Measurements from ENCODE around the gene ST6GALNAC1.
A peak's percentile ranks its signal among the peaks of the same experiment; 100 is the strongest.

The ST6GALNAC1 gene

GRCh38 chr17:76675648-76676047, 32.1 kb upstream of the ST6GALNAC1 start:
- DNase-seq (ENCODE audit: low read depth) = no peak

DNA sequence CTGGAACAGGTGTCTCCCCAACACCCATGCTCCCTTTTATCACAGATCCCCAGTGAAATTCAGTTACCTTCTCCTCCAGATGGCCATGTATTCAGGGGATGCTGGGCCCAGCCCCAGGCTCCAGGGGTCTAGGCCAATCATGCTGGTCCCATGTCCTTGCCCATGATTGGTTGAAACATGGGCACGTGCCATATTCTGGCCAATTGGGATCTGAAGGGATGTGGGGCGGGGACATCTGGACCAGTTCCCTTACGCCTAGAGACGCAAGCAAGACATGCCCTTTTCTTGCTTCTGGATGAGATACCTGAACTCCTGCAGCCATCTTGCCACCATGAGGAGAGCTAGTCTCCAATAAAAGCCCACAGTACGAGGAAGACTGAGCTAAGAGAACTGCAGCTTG, 31.0 kb upstream of the ST6GALNAC1 start:
- DNase-seq (ENCODE audit: low read depth) = no peak

DNA sequence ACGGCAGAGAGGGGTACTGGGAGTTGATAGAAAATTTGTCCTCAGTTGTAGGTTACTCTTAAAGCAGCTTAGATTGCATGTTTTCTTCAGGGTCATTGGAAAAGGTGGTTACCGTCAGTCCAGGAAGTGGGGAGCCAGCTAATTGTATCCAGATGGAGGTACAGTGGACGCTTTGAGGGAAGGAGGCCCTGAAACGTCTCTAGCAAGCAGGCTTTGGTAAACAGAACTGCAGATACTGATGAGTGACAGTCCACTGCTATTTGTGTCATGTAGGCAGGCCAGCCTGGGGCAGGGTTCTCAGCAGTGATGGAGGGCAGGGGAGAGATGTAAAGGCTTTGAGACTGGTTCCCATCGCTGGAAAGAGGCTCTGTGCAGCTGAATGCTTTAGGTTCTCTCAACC, 30.2 kb upstream of the ST6GALNAC1 start:
- DNase-seq (ENCODE audit: low read depth) = no peak

- no peak for DNase-seq (ENCODE audit: low read depth)
These were observed 29.3 kb upstream of the ST6GALNAC1 start for GRCh38 chr17:76672892-76673291.

GRCh38 chr17:76672270-76672851, 28.8 kb upstream of the ST6GALNAC1 start:
- no peak for DNase-seq (ENCODE audit: low read depth)

DNA sequence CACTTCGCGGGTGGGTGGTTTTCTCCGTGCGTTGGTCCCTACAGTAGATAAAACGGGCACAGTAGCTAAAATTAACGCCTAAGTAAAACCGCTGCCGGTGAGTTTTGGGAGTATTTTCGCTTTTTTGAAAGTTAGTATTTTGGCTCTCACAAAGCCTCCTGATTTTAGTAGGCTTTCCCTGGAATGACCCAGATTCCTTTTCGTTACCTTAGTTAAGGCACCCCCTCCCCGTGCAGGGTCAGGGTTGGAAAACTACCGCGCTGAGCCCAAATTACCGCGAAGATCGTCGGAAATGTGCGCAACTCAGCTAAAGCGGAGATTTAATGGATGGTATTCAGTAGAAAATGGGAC, 28.3 kb upstream of the ST6GALNAC1 start:
- DNase-seq (ENCODE audit: low read depth) = no peak

DNA sequence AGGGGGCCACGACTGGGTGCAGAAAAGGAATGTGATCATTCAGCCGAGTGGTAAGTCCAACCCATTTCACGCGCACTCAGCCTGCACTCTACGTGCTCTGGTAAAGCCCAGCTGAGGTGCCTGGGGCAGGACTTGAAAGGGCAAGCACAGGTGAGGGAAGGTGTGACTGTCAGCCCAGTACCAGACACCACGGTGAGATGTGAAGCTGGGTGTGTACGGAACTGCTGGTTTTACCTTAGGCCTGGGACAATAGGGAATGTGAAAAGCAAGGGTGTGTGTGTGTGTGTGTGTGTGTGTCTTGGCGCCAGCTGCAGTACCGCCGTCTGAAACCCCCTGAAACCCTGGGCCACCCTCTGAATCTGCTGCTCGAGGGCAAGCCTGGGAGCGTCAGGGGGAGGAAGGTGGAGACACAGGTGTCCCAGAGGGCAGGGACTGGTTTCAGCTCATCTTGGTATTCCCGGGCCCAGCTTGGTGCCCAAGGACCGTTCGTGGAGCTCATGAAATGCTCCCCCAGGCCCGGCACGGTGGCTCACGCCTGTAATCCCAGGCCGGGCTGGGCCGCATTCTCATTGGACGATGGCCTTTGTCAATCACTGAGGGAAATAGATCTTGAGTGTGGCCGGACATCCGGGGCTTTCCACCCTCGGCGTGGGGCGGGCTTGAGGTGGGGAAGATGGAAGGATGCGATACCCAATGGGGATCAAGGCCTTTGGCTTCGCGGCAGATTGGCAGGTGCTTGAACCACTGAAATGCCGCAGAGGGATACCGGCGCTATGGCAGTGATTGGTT, 27.8 kb upstream of the ST6GALNAC1 start:
- DNase-seq (ENCODE audit: low read depth) = peak; percentile 95

GRCh38 chr17:76670718-76671122, 27.2 kb upstream of the ST6GALNAC1 start:
- no peak for DNase-seq (ENCODE audit: low read depth)

- no peak for DNase-seq (ENCODE audit: low read depth)
These were observed 26.6 kb upstream of the ST6GALNAC1 start for GRCh38 chr17:76670020-76670717.

GRCh38 chr17:76667786-76668453, 24.4 kb upstream of the ST6GALNAC1 start:
- no peak for DNase-seq (ENCODE audit: low read depth)

GRCh38 chr17:76667491-76667755, 23.9 kb upstream of the ST6GALNAC1 start:
- no peak for DNase-seq (ENCODE audit: low read depth)

DNA sequence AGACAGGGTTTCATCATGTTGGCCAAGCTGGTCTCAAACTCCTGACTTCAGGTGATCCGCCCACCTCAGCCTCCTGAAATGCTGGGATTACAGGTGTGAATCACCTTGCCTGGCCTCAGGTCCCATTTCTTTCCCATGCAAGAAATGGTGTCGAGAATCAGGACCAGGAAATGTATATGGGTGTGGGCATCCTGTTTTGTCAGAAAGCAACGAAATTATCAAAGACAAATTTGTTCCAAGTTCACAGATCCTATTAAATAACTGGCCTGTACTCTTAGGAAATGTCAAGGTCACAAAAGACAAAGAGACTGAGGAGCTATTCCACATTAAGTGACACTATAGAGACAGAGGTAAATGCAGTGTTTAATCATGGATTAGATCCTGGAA, 17.1 kb upstream of the ST6GALNAC1 start:
- no peak for DNase-seq (ENCODE audit: low read depth)

DNA sequence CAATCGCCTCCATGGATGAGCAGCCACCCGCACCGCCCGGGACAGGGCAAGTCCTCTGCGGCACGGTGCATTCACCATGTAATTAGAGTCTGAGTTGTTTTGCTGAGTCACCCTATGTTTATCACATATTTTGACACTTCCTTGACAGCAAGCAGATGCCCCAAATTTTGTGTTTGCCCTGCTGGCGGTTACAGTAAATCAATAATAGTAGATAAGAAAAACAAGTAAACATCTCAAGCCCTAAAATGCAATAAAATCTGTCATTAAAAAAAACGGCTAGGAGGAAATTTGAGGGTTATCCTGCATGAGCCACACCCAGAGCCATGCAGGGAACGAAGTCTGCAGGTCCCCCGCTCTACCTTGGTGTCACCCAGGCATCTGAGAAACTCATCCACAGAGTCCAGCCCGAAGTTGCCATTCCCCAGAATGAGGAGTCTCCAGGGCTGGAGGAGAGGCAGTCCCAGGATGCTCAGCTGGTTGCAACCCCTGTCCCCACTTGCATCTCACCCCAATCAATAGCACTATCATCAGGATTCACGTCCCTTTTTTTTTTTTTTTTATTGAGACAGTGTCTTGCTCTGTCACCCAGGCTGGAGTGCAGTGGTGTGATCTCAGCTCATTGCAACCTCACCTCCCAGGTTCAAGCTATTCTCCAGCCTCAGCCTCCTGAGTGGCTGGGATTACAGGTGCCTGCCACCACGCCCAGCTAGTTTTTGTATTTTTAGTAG, 16.5 kb upstream of the ST6GALNAC1 start:
- DNase-seq (ENCODE audit: low read depth) = no peak

DNA sequence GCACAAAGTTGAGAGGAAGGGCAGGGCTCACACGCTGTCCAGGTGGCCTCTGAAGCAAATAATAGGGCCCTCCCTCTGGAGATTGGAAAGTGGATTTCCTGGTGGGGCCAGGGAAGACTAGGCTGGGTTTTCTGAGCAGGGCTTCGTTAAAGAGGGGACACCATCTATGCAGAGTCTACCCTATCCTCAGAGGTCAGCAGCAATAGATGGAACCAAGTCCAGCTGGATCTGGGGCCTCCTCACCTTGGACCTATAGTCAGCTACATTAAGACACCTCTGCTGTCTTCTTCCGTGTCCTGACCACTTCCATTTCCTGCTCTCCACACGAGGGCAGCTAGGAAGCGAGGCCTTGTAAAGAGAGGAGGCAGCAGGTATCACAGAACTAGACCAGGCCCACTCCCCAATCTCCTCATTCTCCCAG, 14.7 kb upstream of the ST6GALNAC1 start:
- DNase-seq (ENCODE audit: low read depth) = no peak

DNA sequence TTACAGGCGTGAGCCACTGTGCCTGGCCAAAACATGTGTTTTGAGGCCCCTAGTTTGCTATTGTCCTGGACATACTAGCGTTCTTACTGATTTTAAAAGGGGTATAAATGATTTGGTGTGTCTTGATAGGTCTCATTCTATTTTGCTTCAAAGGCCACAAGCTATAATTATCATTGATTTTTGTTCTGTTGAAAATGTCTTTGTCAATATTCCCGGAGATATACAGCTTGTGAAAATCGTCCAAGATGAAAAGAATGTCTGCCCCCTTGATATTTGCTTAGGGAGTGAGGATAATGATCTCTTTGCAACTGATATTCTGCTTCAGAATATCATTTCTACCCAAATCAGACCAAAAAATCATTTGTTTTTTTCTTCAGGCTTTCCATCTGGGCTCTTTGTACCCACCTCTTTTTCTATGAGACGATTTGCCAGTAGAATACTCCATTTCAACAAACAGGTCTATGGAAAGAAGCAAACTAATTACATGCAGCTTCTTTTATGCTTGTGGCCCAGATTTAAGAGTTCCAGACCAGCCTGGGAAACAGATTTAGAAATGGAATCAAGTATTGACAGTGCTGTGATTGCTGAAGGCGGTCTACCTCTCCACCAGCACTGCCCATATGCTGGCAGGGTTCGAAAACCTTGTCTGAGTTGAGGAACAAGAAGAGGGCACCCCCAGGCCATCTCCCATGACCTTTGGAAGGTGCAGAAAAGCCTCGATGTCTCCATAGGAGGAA, 14.1 kb upstream of the ST6GALNAC1 start:
- DNase-seq (ENCODE audit: low read depth) = no peak

- DNase-seq (ENCODE audit: low read depth) = no peak
These were observed 10.9 kb upstream of the ST6GALNAC1 start for GRCh38 chr17:76654408-76654807.

DNA sequence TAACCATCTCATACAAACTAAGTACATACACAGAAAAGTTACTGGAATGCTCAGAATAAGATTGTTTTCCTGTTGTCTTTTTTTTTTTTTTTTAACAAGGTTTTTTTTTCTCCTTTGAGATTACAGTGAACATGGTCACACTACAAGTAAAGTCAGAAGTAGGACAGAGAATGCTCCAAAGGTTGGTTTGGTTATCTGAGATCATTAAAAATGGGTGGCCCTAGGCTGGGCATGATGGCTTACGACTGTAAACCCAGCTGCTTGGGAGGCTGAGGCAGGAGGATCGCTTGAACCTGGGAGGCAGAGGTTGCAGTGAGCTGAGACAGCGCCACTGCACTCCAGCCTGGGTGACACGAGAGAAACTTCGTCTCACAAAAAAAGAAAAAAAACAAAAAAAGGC, 6.9 kb upstream of the ST6GALNAC1 start:
- no peak for DNase-seq (ENCODE audit: low read depth)

GRCh38 chr17:76646712-76647111, 3.2 kb upstream of the ST6GALNAC1 start:
- DNase-seq (ENCODE audit: low read depth) = no peak

DNA sequence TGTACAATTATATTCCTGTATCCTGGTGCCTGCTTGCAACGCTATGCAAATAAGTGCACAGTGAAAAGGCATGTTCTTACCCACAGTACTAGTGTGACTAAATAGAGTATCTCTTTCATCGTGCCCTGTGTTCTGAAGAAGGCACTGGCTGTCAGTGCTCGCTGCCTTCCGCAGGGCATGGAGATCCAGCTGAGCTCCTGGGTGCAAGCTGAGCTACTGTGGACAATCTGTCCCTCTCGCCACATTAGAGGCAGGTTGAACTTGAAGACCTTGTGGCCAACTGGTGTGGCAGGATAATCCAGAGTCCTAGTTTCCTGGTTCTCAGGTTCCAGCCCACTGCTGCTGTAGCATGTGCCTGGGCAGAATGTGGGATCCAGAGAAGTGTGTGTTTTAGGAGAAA, 1.9 kb upstream of the ST6GALNAC1 start:
- no peak for DNase-seq (ENCODE audit: low read depth)

GRCh38 chr17:76644995-76645394, 1.4 kb upstream of the ST6GALNAC1 start:
- no peak for DNase-seq (ENCODE audit: low read depth)

DNA sequence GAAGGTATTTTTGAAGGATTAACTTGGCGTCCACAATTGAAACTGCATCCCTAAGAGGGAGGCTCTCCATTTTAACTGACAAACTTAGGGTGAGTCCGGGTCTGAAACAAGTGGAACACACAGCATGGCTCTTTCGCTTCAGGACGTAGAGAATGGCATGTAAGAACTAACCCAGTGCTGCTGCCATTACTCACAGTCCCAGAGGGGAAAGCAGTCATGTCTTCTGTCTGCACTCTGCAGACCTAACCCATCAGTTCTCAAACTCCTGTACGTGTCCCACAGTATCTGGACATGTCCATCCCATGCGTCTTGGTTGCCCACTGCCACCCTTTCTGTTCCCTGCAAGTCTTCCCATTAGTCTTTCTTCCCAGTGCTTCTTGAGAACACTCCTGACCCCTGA, 563 bp downstream of the ST6GALNAC1 start:
- no peak for DNase-seq (ENCODE audit: low read depth)
